ENCODE data around the gene CDK14.
"Not testable (repeated sequence)": the region's sequence is repeated elsewhere in the genome, so short reads cannot be mapped to it uniquely, and the experiment has no call there.

CDK14 gene

DNA sequence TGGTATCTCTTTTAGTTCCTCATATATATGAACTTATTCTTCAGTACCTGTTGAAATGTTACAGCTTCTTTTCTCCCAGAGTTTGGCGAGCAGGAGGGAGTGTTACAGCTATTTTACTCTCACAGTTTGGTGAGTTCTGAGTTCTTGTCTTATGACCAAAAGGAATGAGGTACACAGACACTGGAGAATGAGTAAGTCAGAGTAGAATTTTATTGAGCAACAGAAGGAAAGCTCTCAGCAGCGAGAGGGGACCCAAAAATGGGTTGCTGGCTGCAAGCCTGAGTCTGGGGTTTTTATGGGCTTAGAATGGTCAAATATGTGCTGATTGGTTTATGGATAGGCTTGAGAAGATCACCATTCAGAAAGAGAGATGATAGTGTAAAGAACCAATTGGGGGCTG, 175.2 kb downstream of the CDK14 start:
- TF ChIP-seq ZNF274 (IDR thresholded peaks at IDR 0.05; ENCODE audit: low read depth, low read length), result no peak
- H3K4me3 ChIP-seq (ENCODE audit: low read length), result no peak overlapping the region

DNA sequence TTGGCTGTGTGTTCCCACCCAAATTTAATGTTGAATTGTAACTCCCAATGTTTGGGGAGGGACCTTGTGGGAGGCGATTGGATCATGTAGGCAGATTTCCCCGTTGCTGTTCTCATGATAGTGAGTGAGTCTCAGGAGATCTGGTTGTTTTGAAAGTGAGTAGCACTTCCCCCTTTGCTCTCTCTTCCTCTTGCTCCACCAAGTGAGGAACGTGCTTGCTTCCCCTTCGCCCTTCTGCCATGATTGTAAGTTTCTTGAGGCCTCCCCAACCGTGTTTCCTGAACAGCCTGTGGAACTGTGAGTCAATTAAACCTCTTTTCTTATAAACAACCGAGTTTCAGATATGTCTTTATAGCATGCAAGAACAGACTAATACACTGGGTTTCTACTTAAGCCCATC, 176.3 kb downstream of the CDK14 start:
- no peak for TF ChIP-seq ZNF274 (IDR thresholded peaks at IDR 0.05; ENCODE audit: low read depth, low read length)
- no peak overlapping the region for H3K4me3 ChIP-seq (ENCODE audit: low read length)

DNA sequence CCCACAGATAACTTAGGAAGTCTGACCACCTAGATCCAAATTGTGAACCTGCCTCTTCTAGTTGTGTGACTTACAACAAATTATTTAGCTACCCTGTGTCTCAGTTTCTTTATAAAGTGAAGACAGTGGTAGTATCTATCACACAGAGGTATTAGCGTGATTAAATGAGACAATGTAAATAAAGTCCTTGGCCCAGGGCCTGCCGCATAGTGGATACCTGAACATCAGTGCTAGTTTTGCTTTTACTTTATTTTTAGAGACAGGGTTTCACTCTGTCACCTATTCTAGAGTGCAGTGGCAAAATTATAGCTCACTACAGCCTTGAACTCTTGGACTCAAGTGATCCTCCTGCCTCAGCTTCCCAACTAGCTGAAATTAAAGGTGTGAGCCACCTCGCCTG, 177.1 kb downstream of the CDK14 start:
- no peak for TF ChIP-seq ZNF274 (IDR thresholded peaks at IDR 0.05; ENCODE audit: low read depth, low read length)
- H3K4me3 ChIP-seq (ENCODE audit: low read length), result no peak overlapping the region

DNA sequence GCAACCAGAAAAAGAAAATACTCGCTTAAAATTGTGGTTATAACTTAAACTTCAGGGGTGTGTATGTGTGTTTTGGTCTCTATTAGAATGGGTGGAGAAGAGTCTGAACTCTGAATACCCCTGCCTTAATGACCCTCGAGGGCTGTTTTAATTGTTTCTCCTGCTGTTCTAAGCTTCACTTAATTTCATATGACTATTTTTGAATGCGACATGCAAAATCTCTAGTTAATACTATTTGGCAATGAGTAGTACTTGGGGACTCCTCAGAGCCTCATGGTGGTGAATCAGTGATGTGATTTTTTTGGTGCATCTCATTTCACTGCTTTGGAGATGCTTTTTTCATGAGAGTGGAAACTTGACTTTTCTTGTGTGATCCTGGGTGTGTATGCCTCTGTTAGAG, 178.6 kb downstream of the CDK14 start:
- no peak for TF ChIP-seq ZNF274 (IDR thresholded peaks at IDR 0.05; ENCODE audit: low read depth, low read length)
- no peak overlapping the region for H3K4me3 ChIP-seq (ENCODE audit: low read length)

GRCh38 chr7:90775383-90775965, 179.4 kb downstream of the CDK14 start:
- TF ChIP-seq ZNF274 (IDR thresholded peaks at IDR 0.05; ENCODE audit: low read depth, low read length), result no peak

DNA sequence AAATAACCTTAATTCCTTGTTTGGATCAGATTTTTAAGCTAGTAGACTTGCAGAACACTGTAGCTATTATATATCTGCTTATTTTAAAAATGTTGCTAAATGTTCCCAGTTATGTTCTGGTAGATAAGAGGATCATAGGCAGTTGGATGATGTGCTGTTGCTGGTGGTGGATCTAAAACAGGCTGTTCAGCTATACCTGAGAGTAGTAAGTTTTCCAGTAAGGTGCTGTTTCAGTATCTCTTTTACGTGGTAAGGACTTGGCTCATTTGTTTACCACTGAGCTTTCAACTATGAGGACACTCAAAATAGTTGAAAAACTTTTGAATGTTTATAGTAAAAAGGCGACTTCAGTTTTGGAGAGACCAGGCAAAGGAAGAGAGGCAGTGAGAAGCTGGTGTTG, 180.9 kb downstream of the CDK14 start:
- no peak overlapping the region for H3K4me3 ChIP-seq (ENCODE audit: low read length)
- TF ChIP-seq ZNF274 (IDR thresholded peaks at IDR 0.05; ENCODE audit: low read depth, low read length), result no peak

More at GRCh38 chr7:90775383-90775965, 179.4 kb downstream of the CDK14 start:
- H3K4me3 ChIP-seq (ENCODE audit: low read length), result no peak overlapping the region

DNA sequence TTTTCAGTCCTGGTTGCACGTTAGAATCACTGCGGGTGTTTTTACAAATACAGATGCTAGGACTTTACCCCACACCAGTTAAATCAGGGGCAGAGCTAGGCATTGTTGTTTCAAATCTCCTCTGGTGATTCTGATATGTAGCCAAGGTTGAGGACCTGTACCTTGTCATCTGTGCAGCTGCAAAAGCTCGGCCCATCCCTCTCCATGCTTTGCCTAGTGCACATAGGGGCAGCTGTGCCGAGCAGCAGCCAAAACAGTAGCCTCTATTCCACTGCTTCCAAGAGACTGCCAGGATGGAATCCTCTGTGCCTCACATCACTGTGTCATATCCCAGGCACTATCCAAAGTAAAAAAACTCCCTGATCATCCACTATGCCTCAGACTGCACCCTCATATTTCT, 181.3 kb downstream of the CDK14 start:
- no peak for TF ChIP-seq ZNF274 (IDR thresholded peaks at IDR 0.05; ENCODE audit: low read depth, low read length)
- no peak overlapping the region for H3K4me3 ChIP-seq (ENCODE audit: low read length)

DNA sequence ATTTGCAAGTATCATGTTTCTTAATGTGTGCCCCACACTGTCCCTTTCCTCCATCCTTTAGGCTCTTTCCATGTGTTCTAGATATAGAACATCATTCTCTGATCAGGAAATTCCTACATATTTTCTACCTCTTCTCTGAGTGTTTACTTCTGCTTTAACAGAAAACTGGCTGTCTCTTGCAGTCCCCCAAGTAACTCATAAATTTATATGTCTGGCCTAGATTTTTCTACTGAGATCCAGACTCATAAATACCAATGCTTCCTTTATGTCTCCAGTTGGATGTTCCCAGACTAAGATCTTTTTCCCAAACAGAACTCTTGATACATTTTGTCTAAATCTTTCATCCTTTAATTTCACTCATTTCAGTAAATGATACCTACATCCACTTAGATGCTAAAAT, 181.8 kb downstream of the CDK14 start:
- TF ChIP-seq ZNF274 (IDR thresholded peaks at IDR 0.05; ENCODE audit: low read depth, low read length), result no peak
- H3K4me3 ChIP-seq (ENCODE audit: low read length), result no peak overlapping the region

- H3K4me3 ChIP-seq (ENCODE audit: low read length), result no peak overlapping the region
- no peak for TF ChIP-seq ZNF274 (IDR thresholded peaks at IDR 0.05; ENCODE audit: low read depth, low read length)
These were observed 191.9 kb downstream of the CDK14 start for GRCh38 chr7:90788052-90788451.

GRCh38 chr7:90789736-90790306, 193.7 kb downstream of the CDK14 start:
- no peak for TF ChIP-seq ZNF274 (IDR thresholded peaks at IDR 0.05; ENCODE audit: low read depth, low read length)

GRCh38 chr7:90791596-90791995, 195.5 kb downstream of the CDK14 start:
- TF ChIP-seq ZNF274 (IDR thresholded peaks at IDR 0.05; ENCODE audit: low read depth, low read length), result no peak
- H3K4me3 ChIP-seq (ENCODE audit: low read length), result no peak overlapping the region

More at GRCh38 chr7:90789736-90790306, 193.7 kb downstream of the CDK14 start:
- H3K4me3 ChIP-seq (ENCODE audit: low read length), result no peak overlapping the region

GRCh38 chr7:90792301-90792700, 196.2 kb downstream of the CDK14 start:
- no peak for TF ChIP-seq ZNF274 (IDR thresholded peaks at IDR 0.05; ENCODE audit: low read depth, low read length)
- no peak overlapping the region for H3K4me3 ChIP-seq (ENCODE audit: low read length)

- H3K4me3 ChIP-seq (ENCODE audit: low read length), result not testable (repeated sequence)
These were observed 198.1 kb downstream of the CDK14 start for GRCh38 chr7:90794234-90794633.

DNA sequence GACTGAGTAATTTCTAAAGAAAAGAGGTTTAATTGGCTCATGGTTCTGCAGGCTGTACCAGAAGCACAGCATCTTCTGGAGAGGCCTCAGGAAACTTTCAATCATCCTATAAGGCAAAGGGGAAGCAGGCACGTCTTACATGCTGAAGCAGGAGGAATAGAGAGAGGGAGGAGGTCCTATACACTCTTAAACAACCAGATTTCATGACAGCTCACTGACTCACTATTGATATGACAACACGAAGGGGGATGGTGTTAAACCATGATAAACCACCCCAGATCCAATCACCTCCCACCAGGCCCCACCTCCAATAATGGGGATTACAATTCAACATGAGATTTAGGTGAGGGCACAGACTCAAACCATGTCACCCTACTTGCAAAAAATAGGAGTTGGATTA, 201.5 kb downstream of the CDK14 start:
- no peak overlapping the region for H3K4me3 ChIP-seq (ENCODE audit: low read length)
- TF ChIP-seq ZNF274 (IDR thresholded peaks at IDR 0.05; ENCODE audit: low read depth, low read length), result no peak

DNA sequence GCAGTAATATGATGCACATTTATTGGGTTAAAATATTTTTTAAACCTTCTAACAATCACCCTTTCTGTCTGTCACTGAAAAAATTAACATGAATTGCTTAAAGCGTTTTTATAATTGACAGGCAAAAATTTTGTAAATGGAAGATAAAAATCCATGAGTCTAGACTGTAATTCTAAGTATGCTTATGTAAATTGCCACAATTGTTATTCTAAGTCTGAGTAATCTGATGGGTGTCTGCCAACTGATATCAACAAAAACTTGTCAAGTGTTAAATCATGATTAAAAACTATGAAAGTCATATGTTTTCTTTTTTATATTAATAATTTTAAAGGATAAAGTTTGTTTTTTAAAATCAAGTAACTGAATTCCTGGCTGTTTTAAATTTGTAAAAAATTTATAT, 208.2 kb downstream of the CDK14 start:
- H3K4me3 ChIP-seq (ENCODE audit: low read length), result no peak overlapping the region
- no peak for TF ChIP-seq ZNF274 (IDR thresholded peaks at IDR 0.05; ENCODE audit: low read depth, low read length)

GRCh38 chr7:90815552-90815951, 219.4 kb downstream of the CDK14 start:
- H3K4me3 ChIP-seq (ENCODE audit: low read length), result not testable (repeated sequence)
